Measurements from ENCODE around the gene SCN5A.

- TF ChIP-seq CTCF (conservative IDR thresholded peaks at IDR 0.05): no peak
- TF ChIP-seq EZH2 (IDR thresholded peaks at IDR 0.05; ENCODE audit: low read depth): no peak
Measured at GRCh38 chr3:38605981-38606380, 43.5 kb downstream of the SCN5A start.

Measured in PC-9 (cell line).